GM19239 (cell line): Measurements from ENCODE around the gene NSMCE1.

Experiments
- DNase-seq: peaks from one replicate; pipeline ENCODE4 v3.0.0; 2011; ENCODE audit warnings: low spot score; ENCODE audit not compliant: insufficient read length
- FAIRE-seq: peaks from 2 replicates; lab custom pipeline; 2011; peaks lifted over from hg19 to GRCh38; lab: Jason Lieb, UNC

Gene NSMCE1

DNA sequence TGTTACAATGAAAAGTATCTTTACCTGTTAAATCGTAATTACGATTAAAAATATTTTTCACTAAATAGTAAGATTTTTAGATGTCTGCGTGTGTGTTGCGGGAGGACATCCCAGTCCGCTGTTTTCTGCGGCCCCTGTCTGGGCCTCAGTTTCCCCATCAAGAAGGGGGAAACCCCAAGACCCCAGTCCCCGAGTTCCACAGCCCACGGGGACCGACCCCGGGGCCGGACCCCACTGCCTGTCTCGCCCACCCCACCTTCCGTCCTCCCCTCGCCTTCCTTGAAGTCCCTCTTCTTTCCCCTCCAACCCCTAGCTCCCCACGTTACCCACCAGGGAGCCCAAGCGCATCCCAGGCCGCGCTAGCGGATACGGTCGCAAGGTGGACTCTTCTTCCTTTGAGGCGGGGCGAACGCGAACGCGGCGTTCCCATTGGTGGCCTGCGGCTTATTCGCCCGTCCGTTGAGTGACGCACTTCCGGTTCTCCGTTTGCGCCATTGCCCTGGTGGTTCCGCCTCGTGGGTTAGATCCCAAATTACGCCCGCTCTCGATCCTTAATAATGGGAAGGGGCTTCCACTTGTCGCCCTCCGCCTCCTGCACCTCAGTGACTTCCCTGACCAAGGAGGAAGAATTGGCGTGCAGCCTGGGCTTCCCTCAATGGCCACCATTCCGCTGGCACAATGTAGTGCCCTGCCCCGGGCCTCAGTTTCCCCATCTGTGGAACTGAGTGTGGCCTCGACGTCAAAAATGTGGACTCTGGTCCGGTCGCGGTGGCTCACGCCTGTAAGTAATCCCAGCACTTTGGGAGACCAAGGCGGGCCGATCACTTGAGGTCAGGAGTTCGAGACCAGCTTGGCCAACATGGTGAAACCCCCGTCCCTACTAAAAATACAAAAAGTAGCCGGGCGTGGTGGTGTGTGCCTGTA, at the start of gene NSMCE1:
Gene NSMCE1, minus strand, starts transcription at position 397 of the 924 bp plus-strand sequence. CDS start 11,202 bp downstream, outside the sequence.
- DNase-seq (peak; percentile 74), FAIRE-seq (peak; percentile 98)

DNA sequence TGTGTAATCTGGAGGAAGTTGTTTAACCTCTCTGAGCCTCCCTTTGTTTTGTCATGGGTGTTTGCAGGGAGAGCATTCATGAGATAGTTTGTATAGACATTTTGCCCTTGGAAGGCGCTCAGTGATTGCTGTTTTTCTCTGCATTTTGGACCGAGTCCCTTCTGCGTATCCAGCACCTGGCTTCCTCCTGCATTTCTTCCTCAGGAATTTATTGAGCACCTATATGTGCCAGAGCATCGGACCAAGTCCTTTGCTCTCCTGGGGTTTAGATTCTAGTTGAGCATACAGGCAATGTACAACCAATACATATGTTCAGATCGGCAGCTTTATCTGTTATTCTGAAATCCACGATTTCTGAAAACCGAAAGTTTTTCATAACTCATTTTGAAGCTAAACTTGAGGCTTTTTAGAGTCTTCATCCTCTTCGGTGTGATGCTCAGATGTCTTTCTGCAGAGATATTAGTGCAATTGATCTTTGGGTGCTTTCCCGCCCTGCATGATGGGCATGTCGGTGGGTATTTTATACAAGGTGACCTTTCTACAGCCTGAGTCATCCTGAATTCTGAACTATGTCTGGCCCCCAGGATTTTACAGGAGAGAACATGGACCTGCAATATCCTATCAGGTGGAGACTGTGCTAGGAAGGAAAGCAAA, 49.3 kb upstream of the NSMCE1 start:
- FAIRE-seq (peak; percentile 42), DNase-seq (no peak)

DNA sequence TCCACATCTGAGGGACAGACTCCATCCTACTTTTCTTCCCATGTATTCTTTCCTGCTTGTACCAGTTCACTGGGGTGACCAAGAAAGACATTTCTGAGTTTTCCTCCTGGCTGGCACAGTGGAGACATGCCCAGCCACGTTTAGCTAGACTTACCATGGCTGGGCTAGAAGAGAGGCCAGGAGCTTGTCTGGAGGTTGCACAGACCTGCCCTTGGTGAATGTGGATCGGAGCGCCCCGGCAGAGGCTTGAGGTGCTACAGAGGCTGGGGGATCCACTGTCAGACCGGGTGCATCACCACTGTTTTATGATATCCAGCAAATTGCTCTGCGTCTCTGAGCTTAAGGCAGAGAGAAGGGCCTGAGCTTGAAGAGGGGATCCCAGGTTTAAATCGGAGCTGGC, 48.7 kb upstream of the NSMCE1 start:
- no peak for DNase-seq
- no peak for FAIRE-seq

DNA sequence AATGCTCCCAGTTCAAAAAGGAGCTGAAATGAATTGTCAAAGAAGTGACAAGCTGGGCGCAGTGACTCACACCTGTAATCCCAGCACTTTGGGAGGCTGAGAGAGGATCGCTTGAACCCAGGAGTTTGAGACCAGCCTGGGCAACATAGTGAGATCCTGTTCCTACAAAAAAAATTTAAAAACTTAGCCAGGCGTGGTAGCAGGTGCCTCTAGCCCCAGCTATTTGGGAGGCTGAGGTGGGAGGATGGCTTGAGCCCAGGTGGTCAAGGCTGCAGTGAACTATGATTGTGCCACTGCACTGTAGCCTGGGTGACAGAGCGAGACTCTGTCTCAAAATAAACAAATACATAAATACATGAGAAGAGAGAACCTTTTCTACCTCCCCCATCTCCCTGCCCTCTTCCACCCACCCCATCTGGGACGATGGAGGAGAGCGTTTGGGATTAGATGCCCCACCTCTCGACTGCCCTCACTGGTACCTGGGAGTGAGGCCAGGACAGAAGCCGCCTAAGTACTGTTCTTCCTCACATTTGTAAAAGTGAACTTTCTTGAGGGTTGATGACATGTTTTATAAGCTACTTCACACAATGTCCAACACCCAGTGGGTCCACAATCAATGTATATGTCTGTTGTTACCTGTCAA, 47.6 kb upstream of the NSMCE1 start:
- DNase-seq (no peak), FAIRE-seq (no peak)

DNA sequence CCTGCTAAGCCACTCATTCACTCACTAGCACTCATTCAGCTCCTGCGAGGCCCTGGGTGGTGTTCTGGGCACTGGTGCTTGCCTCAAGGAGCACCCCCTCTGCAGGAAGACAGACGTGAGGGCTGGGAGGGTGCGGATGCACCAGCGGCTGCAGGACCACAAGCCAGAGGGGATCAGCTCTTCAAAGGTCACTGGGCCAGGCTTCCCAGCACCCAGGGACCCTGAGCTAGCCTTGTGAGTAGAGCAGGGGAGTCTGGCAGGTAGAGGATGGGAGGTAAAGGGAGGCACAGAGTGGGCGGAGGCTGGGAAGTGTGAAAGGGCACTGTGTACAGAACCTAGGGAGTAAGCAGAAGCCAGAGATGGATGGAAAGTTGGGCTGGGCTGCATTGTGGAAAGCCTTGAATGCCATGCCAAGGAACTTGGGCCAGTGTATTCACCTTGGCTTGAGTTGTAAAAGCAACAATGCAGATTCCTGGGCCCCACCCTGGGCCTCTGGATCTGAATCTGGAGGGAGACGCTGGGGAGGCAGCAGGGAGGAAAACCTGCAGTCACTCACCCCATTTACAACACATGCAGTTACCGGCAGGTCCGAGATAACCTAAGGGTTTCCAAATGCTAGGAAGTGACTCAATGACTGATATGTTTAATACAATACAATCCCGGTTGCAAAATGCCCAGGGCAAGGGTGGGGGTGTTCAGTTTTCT, 46.9 kb upstream of the NSMCE1 start:
- no peak for DNase-seq
- FAIRE-seq, result no peak

GRCh38 chr16:27314986-27315332, 46.4 kb upstream of the NSMCE1 start:
- no peak for DNase-seq
- FAIRE-seq, result no peak

- FAIRE-seq (peak; percentile 48), DNase-seq (peak; percentile 35)
Measured at GRCh38 chr16:27314161-27314723, 45.7 kb upstream of the NSMCE1 start.

DNA sequence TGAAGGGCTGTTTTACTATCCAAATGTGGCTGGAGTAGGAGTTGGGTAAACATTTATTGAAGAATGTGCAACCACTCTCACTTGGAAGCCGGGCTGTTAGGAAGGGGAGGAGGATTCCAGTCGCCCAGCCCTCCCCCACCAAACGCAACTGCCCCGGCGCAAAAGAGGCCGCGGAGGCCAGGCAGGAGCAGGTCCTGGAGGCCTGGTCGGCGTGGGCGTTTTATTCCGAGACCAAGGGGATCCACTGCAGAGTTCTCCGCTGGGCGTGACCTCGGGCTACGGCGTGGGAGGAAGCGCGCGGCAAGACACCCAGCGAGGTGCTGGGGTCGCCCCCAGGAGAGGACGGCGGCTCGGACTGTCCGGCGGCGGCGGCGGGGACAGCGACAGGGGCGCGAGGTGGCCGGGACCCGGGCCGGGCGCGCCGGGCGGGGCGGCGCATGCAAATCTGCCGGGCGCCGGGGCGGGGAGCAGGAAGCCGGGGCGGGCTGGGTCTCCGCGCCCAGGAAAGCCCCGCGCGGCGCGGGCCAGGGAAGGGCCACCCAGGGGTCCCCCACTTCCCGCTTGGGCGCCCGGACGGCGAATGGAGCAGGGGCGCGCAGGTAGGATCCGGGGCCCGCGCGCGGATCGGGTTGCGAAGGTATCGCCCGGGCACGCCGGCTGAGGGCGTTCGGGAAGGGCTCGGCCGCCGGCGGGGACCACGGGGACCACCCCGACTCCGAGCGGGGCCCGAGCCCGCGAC, 45.0 kb upstream of the NSMCE1 start, which contains the start of gene IL4R:
Gene IL4R, plus strand, starts transcription at position 553 of the 739 bp plus-strand sequence. CDS start 26,230 bp downstream, outside the sequence.
- peak; percentile 44 for DNase-seq
- FAIRE-seq, result no peak

DNA sequence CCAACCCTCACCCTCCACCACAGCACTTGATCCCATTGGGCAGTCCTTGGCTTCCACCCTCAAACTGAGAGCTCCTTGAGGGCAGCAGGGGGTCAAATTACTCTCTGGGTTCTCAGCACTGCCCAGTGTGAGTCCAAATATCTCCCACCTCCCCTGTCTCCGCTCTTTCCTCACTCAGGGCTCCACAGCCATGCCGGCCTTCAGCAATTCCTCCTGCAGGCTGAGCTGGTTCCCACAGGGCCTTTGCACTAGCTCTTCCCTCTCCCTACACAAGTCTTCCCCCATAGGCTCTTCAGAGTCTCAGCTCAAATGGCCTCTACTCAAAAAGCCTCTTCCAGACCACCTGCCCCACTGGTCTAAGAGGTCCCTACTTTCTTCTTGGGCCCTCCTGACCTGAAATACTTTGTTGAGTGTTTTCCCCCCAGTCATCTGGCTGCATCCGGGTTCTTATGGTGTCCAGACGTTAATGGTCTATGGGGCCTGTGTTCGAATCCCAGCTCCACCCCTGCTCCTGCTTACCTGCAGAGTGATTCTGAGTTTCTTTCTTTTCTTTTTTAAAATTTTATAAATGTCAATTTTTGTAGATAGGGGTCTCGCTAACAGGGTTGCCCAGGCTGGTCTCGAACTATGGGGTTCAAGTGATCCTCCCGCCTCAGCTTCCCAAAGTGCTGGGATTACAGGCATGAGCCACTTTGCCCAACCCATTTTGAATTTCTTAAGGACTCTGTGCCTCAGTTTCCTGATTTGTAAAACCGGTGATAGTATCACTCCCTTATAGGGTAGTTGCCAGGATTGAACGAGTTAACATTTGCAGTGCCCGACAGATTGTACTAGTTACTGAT, 44.2 kb upstream of the NSMCE1 start:
- no peak for DNase-seq
- no peak for FAIRE-seq

GRCh38 chr16:27311897-27312303, 43.3 kb upstream of the NSMCE1 start:
- no peak for DNase-seq
- FAIRE-seq, result no peak

GRCh38 chr16:27311448-27311830, 42.9 kb upstream of the NSMCE1 start:
- DNase-seq, result no peak
- no peak for FAIRE-seq

DNA sequence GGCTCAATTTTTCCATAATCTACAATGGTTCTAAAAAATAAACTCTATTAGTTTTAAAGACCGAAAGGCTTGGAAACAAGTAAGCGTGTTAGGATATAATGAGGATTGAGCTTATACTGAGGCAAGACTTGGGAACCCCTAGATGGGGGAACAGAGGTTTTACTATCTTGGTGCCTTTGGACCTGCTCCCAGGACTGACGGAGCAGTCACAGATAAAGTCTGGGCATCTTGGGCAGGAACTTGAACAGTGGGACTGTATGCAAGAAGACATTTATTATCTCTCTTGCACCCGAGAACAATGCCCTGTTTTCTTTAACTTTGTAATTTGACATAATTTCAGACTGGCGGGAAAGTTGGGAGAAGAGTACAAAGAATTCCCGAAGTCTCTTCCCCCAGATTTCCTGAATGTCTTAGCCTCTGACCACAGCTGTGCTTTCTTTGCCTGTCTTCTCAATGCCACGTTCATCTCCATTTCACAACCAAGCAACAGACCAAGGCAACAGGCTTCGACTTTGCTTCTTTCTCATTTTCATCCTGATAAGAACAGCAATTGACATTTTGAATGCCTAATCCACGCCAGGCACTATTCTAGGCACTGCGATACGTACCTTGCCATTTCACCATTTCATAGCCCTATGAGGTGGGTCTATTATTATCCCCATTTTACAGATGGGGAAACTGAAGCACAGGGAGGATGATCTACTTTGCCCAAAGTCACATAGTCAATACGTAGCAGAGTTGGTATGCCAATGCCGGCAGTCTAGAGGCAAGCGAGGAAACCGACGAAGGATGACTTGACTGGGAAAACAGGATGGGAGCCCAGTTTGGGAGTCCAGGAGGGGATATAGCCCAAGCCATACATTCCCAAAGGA, 42.2 kb upstream of the NSMCE1 start:
- DNase-seq (no peak), FAIRE-seq (no peak)

DNA sequence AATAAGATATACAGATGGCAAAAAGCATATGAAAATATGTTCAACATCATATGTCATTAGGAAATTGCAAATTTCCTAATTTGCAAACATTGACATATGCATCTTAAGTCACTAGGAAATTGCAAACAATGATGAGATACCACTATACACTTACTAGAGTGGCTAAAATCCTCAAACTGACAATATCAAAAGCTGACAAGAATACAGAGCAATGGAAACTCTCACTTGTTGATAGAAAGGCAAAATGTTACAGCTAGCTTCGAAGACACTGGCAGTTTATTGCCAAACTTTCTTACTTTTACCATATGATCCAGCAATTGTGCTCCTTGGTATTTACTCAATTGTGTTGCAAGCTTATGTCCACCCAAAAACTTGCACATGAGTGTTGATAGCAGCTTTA, 40.2 kb upstream of the NSMCE1 start:
- no peak for FAIRE-seq
- no peak for DNase-seq

DNA sequence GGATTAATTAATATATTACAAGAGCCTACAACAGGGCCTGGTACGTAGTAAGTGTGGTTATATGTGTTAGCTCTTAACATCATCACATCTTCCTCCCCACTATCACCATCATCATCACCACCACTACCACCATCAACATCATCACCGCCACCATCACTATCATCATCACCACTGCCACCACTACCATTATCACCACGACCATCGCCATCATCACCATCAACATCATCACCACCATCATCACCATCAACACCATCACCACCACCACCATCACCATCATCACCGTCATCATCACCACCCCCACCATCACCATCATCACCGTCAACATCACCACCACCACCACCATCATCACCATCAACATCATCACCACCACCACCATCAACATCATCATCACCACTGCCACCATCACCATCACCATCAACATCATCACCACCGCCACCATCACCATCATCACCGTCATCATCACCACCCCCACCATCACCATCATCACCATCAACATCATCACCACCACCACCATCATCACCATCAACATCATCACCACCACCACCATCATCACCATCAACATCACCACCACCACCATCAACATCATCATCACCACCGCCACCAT, 37.4 kb upstream of the NSMCE1 start:
- FAIRE-seq, result no peak

GRCh38 chr16:27304881-27305745, 36.5 kb upstream of the NSMCE1 start:
- FAIRE-seq (no peak), DNase-seq (no peak)

More for the DNA sequence above, 37.4 kb upstream of the NSMCE1 start:
- no peak for DNase-seq

GRCh38 chr16:27304102-27304501, 35.5 kb upstream of the NSMCE1 start:
- no peak for FAIRE-seq

More at GRCh38 chr16:27304102-27304501, 35.5 kb upstream of the NSMCE1 start:
- no peak for DNase-seq
